ENCODE measurements around the gene SPRR2D. TPM values are rescaled to one million over a fixed set of nuclear protein-coding genes. Genes with fewer than 3 reads are reported as not detected.

The SPRR2D gene
- total and polyA plus RNA-seq, 2 of the 4 experiments (the other 2 are of a cell fraction), result not detected

- no peaks in the 10 kb centered on the region for H3K36me3 ChIP-seq (ENCODE audit: control insufficient read depth, insufficient read depth, low read length)
- no peak overlapping the region for H3K9ac ChIP-seq (ENCODE audit: low read depth, low read length)
- H2BK15ac ChIP-seq (ENCODE audit: low read depth, low read length), result no peak overlapping the region
- H4K20me1 ChIP-seq (ENCODE audit: insufficient read depth, low read length), result no peaks in the 10 kb centered on the region
- WGBS, 2 experiments (ENCODE audit: extremely low coverage in 2 of 2, insufficient read length in 1 of 2), result 0% methylated on average over 1 of the region's 5 CpGs; no CpG with 5 or more reads in 1 of the 2 experiments
- ATAC-seq (ENCODE audit: low read depth), result no peak
- no peak overlapping the region for H2AK5ac ChIP-seq (ENCODE audit: low read depth, low read length)
- no peak overlapping the region for H2BK20ac ChIP-seq (ENCODE audit: low read depth, low read length)
- in situ Hi-C loops (cut with MboI; ENCODE audit: low sequenced_read_pairs), result no loop called here
- H3K4me2 ChIP-seq (ENCODE audit: low read depth, low read length), result no peak overlapping the region
- DNase-seq, result no peak
- no peak overlapping the region for H4K8ac ChIP-seq (ENCODE audit: low read depth in 2 of 2, low read length in 2 of 2)
- no peak overlapping the region for H3K4me3 ChIP-seq (ENCODE audit: insufficient read depth, low read depth, low read length)
- ChIA-PET POLR2A (ENCODE audit: unreplicated experiment) (no interaction called here), CTCF (no interaction called here)
- H4K91ac ChIP-seq (ENCODE audit: insufficient read depth, low read depth, low read length), result no peak overlapping the region
- intact Hi-C loops (cut with micrococcal nuclease), result no loop called here
- H2AFZ ChIP-seq (replicated peaks; ENCODE audit: low read length, poor library complexity), result no peak overlapping the region
- H3K4ac ChIP-seq (ENCODE audit: low read depth, low read length), result no peak overlapping the region
- no peaks in the 10 kb centered on the region for H3K9me3 ChIP-seq (ENCODE audit: control insufficient read depth, insufficient read depth, low read length)
- no peaks in the 10 kb centered on the region for H3K4me1 ChIP-seq (ENCODE audit: control insufficient read depth, insufficient read depth, low read length)
- H3K56ac ChIP-seq (ENCODE audit: extremely low read depth, insufficient read depth, low read length), result no peak overlapping the region
- BruUV-seq (replicated peaks), result no TSS peak
- no peaks in the 10 kb centered on the region for H3K9me1 ChIP-seq (ENCODE audit: insufficient read depth, low read length)
- H2AK9ac ChIP-seq (replicated peaks; ENCODE audit: low read depth, low read length, poor library complexity), result no peak overlapping the region
- H3K27ac ChIP-seq (ENCODE audit: insufficient read depth, low read length), result no peak overlapping the region
- dilution Hi-C loops (cut with HindIII; ENCODE audit: low sequenced_read_pairs, unreplicated experiment), result no loop called here
- no peak overlapping the region for H4K5ac ChIP-seq (ENCODE audit: low read depth, low read length)
- no peak overlapping the region for H2BK120ac ChIP-seq (ENCODE audit: low read depth, low read length)
- no peak overlapping the region for H3K14ac ChIP-seq (replicated peaks; ENCODE audit: low read depth, low read length)
- H3K18ac ChIP-seq (ENCODE audit: low read depth, low read length), result no peak overlapping the region
- no peak overlapping the region for H3K23ac ChIP-seq (ENCODE audit: low read depth, low read length)
- no peak overlapping the region for H2BK5ac ChIP-seq (ENCODE audit: low read depth, low read length, poor library complexity, severe bottlenecking)
- H3K79me1 ChIP-seq (ENCODE audit: low read depth in 1 of 2, low read length in 2 of 2), result no peaks in the 10 kb centered on the region
- no peak for TF ChIP-seq NFE2L2 (IDR thresholded peaks at IDR 0.05; ENCODE audit: low read depth, low read length)
- TF ChIP-seq RCOR1 (IDR thresholded peaks at IDR 0.05; ENCODE audit: insufficient replicate concordance, low read length), result no peak
- no peak for TF ChIP-seq RAD21 (IDR thresholded peaks at IDR 0.05; ENCODE audit: low read length)
- TF ChIP-seq CHD1 (IDR thresholded peaks at IDR 0.05; ENCODE audit: low read depth, low read length), result no peak
- no peak for TF ChIP-seq BHLHE40 (IDR thresholded peaks at IDR 0.05; ENCODE audit: low read depth, low read length)
- no peak for TF ChIP-seq MXI1 (IDR thresholded peaks at IDR 0.05; ENCODE audit: borderline replicate concordance, low read depth, low read length)
- no peak for TF ChIP-seq MAZ (IDR thresholded peaks at IDR 0.05; ENCODE audit: borderline replicate concordance, low read depth, low read length)
- TF ChIP-seq CTCF (conservative IDR thresholded peaks at IDR 0.05; ENCODE audit: low read depth, low read length), result no peak
- no peak for TF ChIP-seq ELK1 (IDR thresholded peaks at IDR 0.05; ENCODE audit: borderline replicate concordance, low read depth, low read length)
- no peak for TF ChIP-seq SMC3 (IDR thresholded peaks at IDR 0.05; ENCODE audit: low read depth, low read length)
- no peak for TF ChIP-seq MAFK (IDR thresholded peaks at IDR 0.05; ENCODE audit: low read depth, low read length)
- TF ChIP-seq USF2 (IDR thresholded peaks at IDR 0.05; ENCODE audit: low read depth, low read length), result no peak
- no peak for TF ChIP-seq RFX5 (IDR thresholded peaks at IDR 0.05; ENCODE audit: low read depth, low read length)
- no peak for TF ChIP-seq POLR2A (IDR thresholded peaks at IDR 0.05; ENCODE audit: low read depth, low read length)
- no peak for TF ChIP-seq FOS (IDR thresholded peaks at IDR 0.05; ENCODE audit: low read depth, low read length)
- TF ChIP-seq CEBPB (IDR thresholded peaks at IDR 0.05; ENCODE audit: low read depth, low read length), result no peak
- H3K27me3 ChIP-seq (ENCODE audit: control insufficient read depth, insufficient read depth, low read length), result no peaks in the 10 kb centered on the region
Observed at GRCh38 chr1:152996633-152997400, 44.1 kb downstream of the SPRR2D start.

Data from IMR-90 (cell line).